Measurements from ENCODE around the gene UBXN7. TPM values are rescaled to one million over a fixed set of nuclear protein-coding genes. Genes with fewer than 3 reads are reported as not detected.
"Not testable (repeated sequence)": the region's sequence is repeated elsewhere in the genome, so short reads cannot be mapped to it uniquely, and the experiment has no call there.

Gene UBXN7
- total and polyA plus RNA-seq, 9 donors: 12.8 to 22.0 (median 16.4) TPM

GRCh38 chr3:196458063-196458462, 25.8 kb upstream of the UBXN7 start:
- no peaks in the 10 kb centered on the region for H3K9me3 ChIP-seq (replicated peaks; ENCODE audit: control insufficient read depth, low read depth, low read length)
- no peak for DNase-seq
- no CpG with 5 or more reads among the region's 4 CpGs for whole genome bisulfite sequencing (ENCODE audit: insufficient coverage)
- H3K27ac ChIP-seq (ENCODE audit: low read length): no peak overlapping the region
- no peak overlapping the region for H3K4me3 ChIP-seq (ENCODE audit: low read length)
- H3K4me1 ChIP-seq (ENCODE audit: control insufficient read depth, insufficient read depth, low read length): no peaks in the 10 kb centered on the region
- no peaks in the 10 kb centered on the region for H3K36me3 ChIP-seq (ENCODE audit: control insufficient read depth, insufficient read depth, low read length)
- H3K27me3 ChIP-seq (ENCODE audit: control insufficient read depth, insufficient read depth, low read length): no peaks in the 10 kb centered on the region

- H3K36me3 ChIP-seq (ENCODE audit: control insufficient read depth, insufficient read depth, low read length); H3K4me1 ChIP-seq (ENCODE audit: control insufficient read depth, insufficient read depth, low read length); DNase-seq; H3K4me3 ChIP-seq (ENCODE audit: low read length); H3K9me3 ChIP-seq (replicated peaks; ENCODE audit: control insufficient read depth, low read depth, low read length); H3K27ac ChIP-seq (ENCODE audit: low read length); H3K27me3 ChIP-seq (ENCODE audit: control insufficient read depth, insufficient read depth, low read length): not testable (repeated sequence)
- 70% methylated on average over 2 of the region's 7 CpGs for WGBS (ENCODE audit: insufficient coverage)
These were observed 25.2 kb upstream of the UBXN7 start for GRCh38 chr3:196457470-196457869.

- Histone ChIP-seq H3K36me3 (ENCODE audit: control insufficient read depth, insufficient read depth, low read length) (no peaks in the 10 kb centered on the region), H3K4me1 (ENCODE audit: control insufficient read depth, insufficient read depth, low read length) (no peaks in the 10 kb centered on the region), H3K9me3 (replicated peaks; ENCODE audit: control insufficient read depth, low read depth, low read length) (no peaks in the 10 kb centered on the region), H3K4me3 (ENCODE audit: low read length) (no peak overlapping the region), H3K27me3 (ENCODE audit: control insufficient read depth, insufficient read depth, low read length) (no peaks in the 10 kb centered on the region), H3K27ac (ENCODE audit: low read length) (no peak overlapping the region)
- DNase-seq: no peak
- WGBS (ENCODE audit: insufficient coverage): no CpG with 5 or more reads among the region's 6 CpGs
These were observed 22.7 kb upstream of the UBXN7 start for GRCh38 chr3:196454935-196455334.

GRCh38 chr3:196445391-196445790, 13.2 kb upstream of the UBXN7 start:
- not testable (repeated sequence) for H3K27me3 ChIP-seq (ENCODE audit: control insufficient read depth, insufficient read depth, low read length); H3K36me3 ChIP-seq (ENCODE audit: control insufficient read depth, insufficient read depth, low read length); H3K4me1 ChIP-seq (ENCODE audit: control insufficient read depth, insufficient read depth, low read length); H3K27ac ChIP-seq (ENCODE audit: low read length); H3K9me3 ChIP-seq (replicated peaks; ENCODE audit: control insufficient read depth, low read depth, low read length); DNase-seq; H3K4me3 ChIP-seq (ENCODE audit: low read length)
- WGBS (ENCODE audit: insufficient coverage): 97% methylated on average over 4 of the region's 7 CpGs

GRCh38 chr3:196444500-196444894, 12.3 kb upstream of the UBXN7 start:
- Histone ChIP-seq H3K9me3 (replicated peaks; ENCODE audit: control insufficient read depth, low read depth, low read length) (no peaks in the 10 kb centered on the region), H3K4me1 (ENCODE audit: control insufficient read depth, insufficient read depth, low read length) (no peaks in the 10 kb centered on the region), H3K4me3 (ENCODE audit: low read length) (no peak overlapping the region), H3K27me3 (ENCODE audit: control insufficient read depth, insufficient read depth, low read length) (no peaks in the 10 kb centered on the region), H3K27ac (ENCODE audit: low read length) (no peak overlapping the region), H3K36me3 (ENCODE audit: control insufficient read depth, insufficient read depth, low read length) (no peaks in the 10 kb centered on the region)
- 71% methylated on average over 1 of the region's 2 CpGs for WGBS (ENCODE audit: insufficient coverage)
- no peak for DNase-seq

- no peaks in the 10 kb centered on the region for H3K9me3 ChIP-seq (replicated peaks; ENCODE audit: control insufficient read depth, low read depth, low read length)
- no peak overlapping the region for H3K4me3 ChIP-seq (ENCODE audit: low read length)
- H3K27me3 ChIP-seq (ENCODE audit: control insufficient read depth, insufficient read depth, low read length): no peaks in the 10 kb centered on the region
- no peaks in the 10 kb centered on the region for H3K36me3 ChIP-seq (ENCODE audit: control insufficient read depth, insufficient read depth, low read length)
- no peaks in the 10 kb centered on the region for H3K4me1 ChIP-seq (ENCODE audit: control insufficient read depth, insufficient read depth, low read length)
- no peak for DNase-seq
- WGBS (ENCODE audit: insufficient coverage): 68% methylated on average over 2 of the region's 3 CpGs
- H3K27ac ChIP-seq (ENCODE audit: low read length): no peak overlapping the region
These were observed 8.5 kb upstream of the UBXN7 start for GRCh38 chr3:196440696-196441095.

- 81% methylated on average over 3 of the region's 6 CpGs for WGBS (ENCODE audit: insufficient coverage)
- no peak overlapping the region for H3K4me3 ChIP-seq (ENCODE audit: low read length)
- no peaks in the 10 kb centered on the region for H3K9me3 ChIP-seq (replicated peaks; ENCODE audit: control insufficient read depth, low read depth, low read length)
- no peaks in the 10 kb centered on the region for H3K4me1 ChIP-seq (ENCODE audit: control insufficient read depth, insufficient read depth, low read length)
- no peak overlapping the region for H3K27ac ChIP-seq (ENCODE audit: low read length)
- no peaks in the 10 kb centered on the region for H3K36me3 ChIP-seq (ENCODE audit: control insufficient read depth, insufficient read depth, low read length)
- no peaks in the 10 kb centered on the region for H3K27me3 ChIP-seq (ENCODE audit: control insufficient read depth, insufficient read depth, low read length)
- peak; percentile 17 for DNase-seq
These were observed 7.9 kb upstream of the UBXN7 start for GRCh38 chr3:196440041-196440537.

GRCh38 chr3:196431181-196432136, 768 bp downstream of the UBXN7 start:
- peaks cover 13% of the 10 kb centered on the region for H3K4me1 ChIP-seq (ENCODE audit: control insufficient read depth, insufficient read depth, low read length)
- peak overlapping the region; percentile 96 for H3K27ac ChIP-seq (ENCODE audit: low read length)
- no peaks in the 10 kb centered on the region for H3K9me3 ChIP-seq (replicated peaks; ENCODE audit: control insufficient read depth, low read depth, low read length)
- H3K27me3 ChIP-seq (ENCODE audit: control insufficient read depth, insufficient read depth, low read length): no peaks in the 10 kb centered on the region
- H3K36me3 ChIP-seq (ENCODE audit: control insufficient read depth, insufficient read depth, low read length): peaks cover 5% of the 10 kb centered on the region
- peak; percentile 88 for DNase-seq
- peak overlapping the region; percentile 75 for H3K4me3 ChIP-seq (ENCODE audit: low read length)
- WGBS (ENCODE audit: insufficient coverage): 1% methylated on average over 24 of the region's 50 CpGs

GRCh38 chr3:196428041-196428440, 4.2 kb downstream of the UBXN7 start:
- 100% methylated on average over 3 of the region's 6 CpGs for WGBS (ENCODE audit: insufficient coverage)
- Histone ChIP-seq H3K4me1 (ENCODE audit: control insufficient read depth, insufficient read depth, low read length) (peaks cover 15% of the 10 kb centered on the region), H3K27me3 (ENCODE audit: control insufficient read depth, insufficient read depth, low read length) (no peaks in the 10 kb centered on the region), H3K36me3 (ENCODE audit: control insufficient read depth, insufficient read depth, low read length) (peaks cover 10% of the 10 kb centered on the region), H3K9me3 (replicated peaks; ENCODE audit: control insufficient read depth, low read depth, low read length) (no peaks in the 10 kb centered on the region), H3K4me3 (ENCODE audit: low read length) (no peak overlapping the region), H3K27ac (ENCODE audit: low read length) (no peak overlapping the region)
- DNase-seq: no peak

GRCh38 chr3:196424421-196424820, 7.8 kb downstream of the UBXN7 start:
- no CpG with 5 or more reads among the region's 6 CpGs for WGBS (ENCODE audit: insufficient coverage)
- not testable (repeated sequence) for H3K36me3 ChIP-seq (ENCODE audit: control insufficient read depth, insufficient read depth, low read length); H3K4me3 ChIP-seq (ENCODE audit: low read length); H3K27ac ChIP-seq (ENCODE audit: low read length); H3K27me3 ChIP-seq (ENCODE audit: control insufficient read depth, insufficient read depth, low read length); H3K9me3 ChIP-seq (replicated peaks; ENCODE audit: control insufficient read depth, low read depth, low read length); DNase-seq
- H3K4me1 ChIP-seq (ENCODE audit: control insufficient read depth, insufficient read depth, low read length): peaks cover 12% of the 10 kb centered on the region
